ENCODE data around the gene CARD11. TPM values are rescaled to one million over a fixed set of nuclear protein-coding genes. Genes with fewer than 3 reads are reported as not detected.

CARD11 gene
- polyA plus RNA-seq, 1 of the 3 experiments (the other 2 are of a cell fraction): not detected

DNA sequence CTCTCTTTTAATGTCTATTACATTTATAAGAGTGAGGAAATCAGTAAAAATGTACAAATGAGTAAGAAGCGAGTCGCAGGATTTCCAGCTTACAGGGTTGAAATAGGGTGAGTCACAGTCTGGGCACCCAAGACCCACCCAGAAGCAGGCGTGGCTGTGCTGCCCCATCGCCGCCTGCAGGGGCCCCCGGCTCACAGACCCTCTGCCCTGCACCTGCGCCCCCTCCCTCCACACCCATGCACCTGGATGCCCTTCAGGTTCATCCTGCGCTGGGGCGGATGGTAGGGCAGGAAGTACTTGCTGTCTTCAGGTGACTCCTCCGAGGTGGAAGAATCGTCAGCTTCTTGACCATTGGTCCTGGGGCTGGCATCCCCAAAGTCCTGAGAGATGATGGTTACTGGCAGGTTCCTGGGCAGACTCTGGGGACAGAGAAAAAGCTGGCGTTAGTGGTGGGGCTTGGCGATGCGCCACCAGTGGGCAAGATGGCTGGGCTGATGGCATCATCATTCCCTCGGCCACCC lies 109.4 kb downstream of the CARD11 start (continued):
- TF ChIP-seq REST (IDR thresholded peaks at IDR 0.05; ENCODE audit: low read depth, low read length): no peak

GRCh38 chr7:2932402-2933251 lies 111.0 kb downstream of the CARD11 start:
- no peaks in the 10 kb centered on the region for H3K9me2 ChIP-seq
- TF ChIP-seq USF1 (IDR thresholded peaks at IDR 0.05; ENCODE audit: borderline replicate concordance, low read depth): no peak
- no peak for TF ChIP-seq TAF1 (IDR thresholded peaks at IDR 0.05; ENCODE audit: borderline replicate concordance, low read depth, low read length)
- no peak for TF ChIP-seq SMC3 (IDR thresholded peaks at IDR 0.05; ENCODE audit: low read depth, low read length)
- no peak for TF ChIP-seq GABPA (IDR thresholded peaks at IDR 0.05; ENCODE audit: low read depth)
- no peak for TF ChIP-seq CHD2 (IDR thresholded peaks at IDR 0.05; ENCODE audit: low read length, partially characterized antibody)
- TF ChIP-seq, protein P1, sequence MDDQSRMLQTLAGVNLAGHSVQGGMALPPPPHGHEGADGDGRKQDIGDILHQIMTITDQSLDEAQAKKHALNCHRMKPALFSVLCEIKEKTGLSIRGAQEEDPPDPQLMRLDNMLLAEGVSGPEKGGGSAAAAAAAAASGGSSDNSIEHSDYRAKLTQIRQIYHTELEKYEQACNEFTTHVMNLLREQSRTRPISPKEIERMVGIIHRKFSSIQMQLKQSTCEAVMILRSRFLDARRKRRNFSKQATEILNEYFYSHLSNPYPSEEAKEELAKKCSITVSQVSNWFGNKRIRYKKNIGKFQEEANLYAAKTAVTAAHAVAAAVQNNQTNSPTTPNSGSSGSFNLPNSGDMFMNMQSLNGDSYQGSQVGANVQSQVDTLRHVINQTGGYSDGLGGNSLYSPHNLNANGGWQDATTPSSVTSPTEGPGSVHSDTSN (IDR thresholded peaks at IDR 0.05): no peak
- no peak for TF ChIP-seq GATA2 (CRISPR knock-in tag; IDR thresholded peaks at IDR 0.05)
- TF ChIP-seq, protein P2, sequence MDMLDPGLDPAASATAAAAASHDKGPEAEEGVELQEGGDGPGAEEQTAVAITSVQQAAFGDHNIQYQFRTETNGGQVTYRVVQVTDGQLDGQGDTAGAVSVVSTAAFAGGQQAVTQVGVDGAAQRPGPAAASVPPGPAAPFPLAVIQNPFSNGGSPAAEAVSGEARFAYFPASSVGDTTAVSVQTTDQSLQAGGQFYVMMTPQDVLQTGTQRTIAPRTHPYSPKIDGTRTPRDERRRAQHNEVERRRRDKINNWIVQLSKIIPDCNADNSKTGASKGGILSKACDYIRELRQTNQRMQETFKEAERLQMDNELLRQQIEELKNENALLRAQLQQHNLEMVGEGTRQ (IDR thresholded peaks at IDR 0.05; ENCODE audit: borderline replicate concordance, low read depth, low read length): no peak
- TF ChIP-seq MEF2A (IDR thresholded peaks at IDR 0.05; ENCODE audit: borderline replicate concordance, low read depth): no peak
- TF ChIP-seq MXI1 (IDR thresholded peaks at IDR 0.05; ENCODE audit: low read depth, low read length): no peak
- no peak for TF ChIP-seq RAD21 (IDR thresholded peaks at IDR 0.05; ENCODE audit: low read length)
- no peak for TF ChIP-seq NRF1 (IDR thresholded peaks at IDR 0.05; ENCODE audit: low read depth, low read length)
- TF ChIP-seq RFX5 (IDR thresholded peaks at IDR 0.05; ENCODE audit: low read length): no peak
- TF ChIP-seq JUND (IDR thresholded peaks at IDR 0.05): no peak
- peak; percentile 60 for DNase-seq
- 73% methylated on average over 33 of the region's 33 CpGs for WGBS (ENCODE audit: low lambda C conversion rate)
- no peaks in the 10 kb centered on the region for H3K36me3 ChIP-seq (replicated peaks in 1 of 2; ENCODE audit: control insufficient read depth in 1 of 2, insufficient read depth in 2 of 2, low read length in 1 of 2)
- POLR2A ChIA-PET: no interaction called here
- H3K4me2 ChIP-seq: no peak overlapping the region
- no peak overlapping the region for H3K9ac ChIP-seq
- no peaks in the 10 kb centered on the region for H3F3A ChIP-seq (replicated peaks; ENCODE audit: insufficient read depth)
- H3K4me1 ChIP-seq (ENCODE audit: control insufficient read depth in 1 of 2, insufficient read depth in 2 of 2, low read depth in 1 of 2, low read length in 1 of 2): peaks cover 0 to 25% of the 10 kb centered on the region in 2 experiments; a peak in 1 of 4 replicates
- no peaks in the 10 kb centered on the region for H3K9me3 ChIP-seq
- CTCF ChIA-PET: interaction anchor here (0.8 to 1.9 kb wide), 7 partner anchors 9 to 222 kb away, joined by 3 to 5 read pairs (median 4); no protein-coding TSS in a partner anchor
- H3K27me3 ChIP-seq (ENCODE audit: insufficient read depth): peaks cover 25% of the 10 kb centered on the region
- H2AFZ ChIP-seq (ENCODE audit: low read depth): no peak overlapping the region
- H4K20me1 ChIP-seq (ENCODE audit: insufficient read depth): no peaks in the 10 kb centered on the region
- H3K27ac ChIP-seq (ENCODE audit: low read depth in 2 of 2, low read length in 1 of 2): no peak overlapping the region
- H3K79me2 ChIP-seq (ENCODE audit: insufficient read depth): no peaks in the 10 kb centered on the region
- no peak overlapping the region for H3K4me3 ChIP-seq (ENCODE audit: low read depth in 2 of 2, low read length in 1 of 2)

All from SK-N-SH (cell line).